Osteocyte (in vitro differentiated cells): ENCODE measurements around the gene CELA2A. TPM values are rescaled to one million over a fixed set of nuclear protein-coding genes. Genes with fewer than 3 reads are reported as not detected.
"Not testable (repeated sequence)": the region's sequence is repeated elsewhere in the genome, so short reads cannot be mapped to it uniquely, and the experiment has no call there.

Source experiments
- DNase-seq: peaks from one replicate; pipeline ENCODE4 v3.0.0; 2021; ENCODE audit warnings: mixed read lengths; ENCODE audit not compliant: unreplicated experiment; ENCODE audit errors: extremely low spot score
- H3K27ac Mint-ChIP-seq: one replicate; pipeline ENCODE4 v1.8.0; 2021; ENCODE audit warnings: mild to moderate bottlenecking, mixed read lengths; ENCODE audit not compliant: unreplicated experiment
- H3K27me3 Mint-ChIP-seq: one replicate; pipeline ENCODE4 v1.8.0; 2021; ENCODE audit warnings: mixed read lengths; ENCODE audit not compliant: unreplicated experiment
- H3K36me3 Mint-ChIP-seq: one replicate; pipeline ENCODE4 v1.8.0; 2021; ENCODE audit warnings: mixed read lengths; ENCODE audit not compliant: unreplicated experiment
- H3K4me1 Mint-ChIP-seq: one replicate; pipeline ENCODE4 v1.8.0; 2021; ENCODE audit warnings: mixed read lengths; ENCODE audit not compliant: unreplicated experiment
- H3K4me3 Mint-ChIP-seq: one replicate; pipeline ENCODE4 v1.8.0; 2021; ENCODE audit warnings: mild to moderate bottlenecking, moderate library complexity, mixed read lengths; ENCODE audit not compliant: unreplicated experiment
- H3K9me3 Mint-ChIP-seq: one replicate; pipeline ENCODE4 v1.8.0; 2021; ENCODE audit warnings: mixed read lengths; ENCODE audit not compliant: unreplicated experiment
- total RNA-seq: library from RNA; stranded (reverse); gene quantifications from 2 replicates; pipeline ENCODE4 v1.2.1, GENCODE V29; 2021
- TF ChIP-seq, protein P1 (sequence below): fragments of 200-600 bp; sonication (generic); IDR thresholded peaks from 2 replicates; pipeline ENCODE4 v1.5.0; 2021; ENCODE audit warnings: antibody characterized with exemption, mild to moderate bottlenecking, moderate library complexity

Gene CELA2A
- total RNA-seq, 1 donor from 2014 or later: not detected

DNA sequence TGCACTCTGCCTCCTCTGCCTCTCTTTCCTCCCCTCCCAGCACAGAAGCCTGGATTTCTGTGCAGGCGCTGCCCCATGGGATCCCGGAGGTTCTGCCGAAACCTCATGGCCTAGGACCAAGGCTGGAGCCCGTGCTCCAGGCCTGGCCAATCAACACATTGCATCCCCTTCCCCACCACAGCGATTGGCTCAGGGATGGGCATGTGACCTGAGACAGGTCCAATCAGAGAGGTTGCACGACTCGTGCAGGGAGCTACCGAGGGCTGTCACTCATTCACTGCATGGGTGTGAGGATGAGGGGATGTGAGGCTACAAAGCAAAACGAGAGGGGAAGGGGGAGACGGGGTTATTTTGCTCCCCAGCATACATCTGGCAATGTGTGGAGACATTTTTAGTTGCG is 16.1 kb downstream of the CELA2A start:
- Mint-ChIP-seq H3K36me3 (no peaks in the 10 kb centered on the region), H3K27ac (no peak overlapping the region), H3K9me3 (no peaks in the 10 kb centered on the region), H3K4me3 (no peak overlapping the region), H3K27me3 (no peaks in the 10 kb centered on the region), H3K4me1 (no peaks in the 10 kb centered on the region)
- no peak for DNase-seq
- TF ChIP-seq, protein P1, sequence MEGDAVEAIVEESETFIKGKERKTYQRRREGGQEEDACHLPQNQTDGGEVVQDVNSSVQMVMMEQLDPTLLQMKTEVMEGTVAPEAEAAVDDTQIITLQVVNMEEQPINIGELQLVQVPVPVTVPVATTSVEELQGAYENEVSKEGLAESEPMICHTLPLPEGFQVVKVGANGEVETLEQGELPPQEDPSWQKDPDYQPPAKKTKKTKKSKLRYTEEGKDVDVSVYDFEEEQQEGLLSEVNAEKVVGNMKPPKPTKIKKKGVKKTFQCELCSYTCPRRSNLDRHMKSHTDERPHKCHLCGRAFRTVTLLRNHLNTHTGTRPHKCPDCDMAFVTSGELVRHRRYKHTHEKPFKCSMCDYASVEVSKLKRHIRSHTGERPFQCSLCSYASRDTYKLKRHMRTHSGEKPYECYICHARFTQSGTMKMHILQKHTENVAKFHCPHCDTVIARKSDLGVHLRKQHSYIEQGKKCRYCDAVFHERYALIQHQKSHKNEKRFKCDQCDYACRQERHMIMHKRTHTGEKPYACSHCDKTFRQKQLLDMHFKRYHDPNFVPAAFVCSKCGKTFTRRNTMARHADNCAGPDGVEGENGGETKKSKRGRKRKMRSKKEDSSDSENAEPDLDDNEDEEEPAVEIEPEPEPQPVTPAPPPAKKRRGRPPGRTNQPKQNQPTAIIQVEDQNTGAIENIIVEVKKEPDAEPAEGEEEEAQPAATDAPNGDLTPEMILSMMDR: no peak

DNA sequence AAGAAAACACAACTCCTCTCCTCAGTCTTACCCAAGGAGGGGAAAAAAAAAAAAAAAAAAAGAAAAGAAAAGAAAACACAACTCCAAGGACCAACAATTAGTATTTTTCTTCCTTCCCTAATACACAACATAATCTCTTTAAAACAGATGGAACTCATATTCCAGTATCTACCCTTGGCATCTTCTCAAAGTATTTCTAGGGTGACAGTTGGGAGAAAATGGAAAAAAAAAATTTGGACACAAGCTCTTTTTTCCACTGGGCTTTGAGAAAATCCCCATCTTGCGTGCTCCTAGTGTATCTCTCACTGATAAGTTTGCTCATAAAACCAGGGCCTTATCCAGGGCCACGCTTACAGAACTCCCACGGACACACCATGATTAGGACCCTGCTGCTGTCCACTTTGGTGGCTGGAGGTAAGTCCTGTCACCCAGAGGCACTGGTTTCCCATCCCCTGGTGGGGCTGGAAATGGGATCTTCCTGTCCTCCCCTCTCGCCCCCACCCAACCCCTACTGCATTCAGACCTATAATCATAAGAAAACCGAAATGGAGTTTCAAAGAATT is 19.3 kb downstream of the CELA2A start, which contains the start of gene CELA2B:
CELA2B (plus strand) TSS at position 353 of the 563 bp plus-strand sequence; CDS start at position 375, 22 bp downstream.
- Mint-ChIP-seq H3K27me3 (no peaks in the 10 kb centered on the region), H3K36me3 (no peaks in the 10 kb centered on the region), H3K4me1 (no peaks in the 10 kb centered on the region), H3K9me3 (no peaks in the 10 kb centered on the region), H3K27ac (no peak within 1 kb of the TSS), H3K4me3 (no peak within 1 kb of the TSS)
- DNase-seq: no peak
- TF ChIP-seq, protein P1: no peak

- Mint-ChIP-seq H3K4me3 (no peak overlapping the region), H3K9me3 (no peaks in the 10 kb centered on the region), H3K27ac (no peak overlapping the region), H3K4me1 (no peaks in the 10 kb centered on the region), H3K27me3 (no peaks in the 10 kb centered on the region), H3K36me3 (no peaks in the 10 kb centered on the region)
- DNase-seq: no peak
- TF ChIP-seq, protein P1: no peak
Observed at GRCh38 chr1:15476927-15477326, 20.4 kb downstream of the CELA2A start.

DNA sequence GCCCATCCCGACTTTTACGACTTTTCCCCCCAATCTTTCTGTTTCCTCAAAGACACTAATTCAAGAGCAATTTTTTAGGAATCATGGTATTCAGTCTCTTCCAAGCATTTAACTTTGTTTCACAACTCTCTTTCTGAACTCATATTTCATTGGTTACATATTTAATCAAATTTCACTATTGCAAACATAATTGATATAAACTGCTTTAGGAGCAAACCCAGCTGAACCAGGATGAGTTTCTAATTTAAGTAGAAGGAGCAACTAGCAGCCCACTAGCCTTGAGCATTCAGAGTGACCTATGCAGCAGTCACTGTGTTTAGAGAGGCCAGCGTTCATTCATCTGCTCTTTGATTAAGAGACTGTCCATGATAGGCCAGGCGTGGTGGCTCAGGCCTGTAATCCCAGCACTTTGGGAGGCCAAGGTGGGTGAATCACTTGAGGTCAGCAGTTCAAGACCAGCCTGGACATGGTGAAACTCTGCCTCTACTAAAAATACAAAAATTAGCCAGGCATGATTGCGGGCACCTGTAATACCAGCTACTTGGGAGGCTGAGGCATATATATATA is 21.2 kb downstream of the CELA2A start:
- Mint-ChIP-seq H3K4me1 (no peaks in the 10 kb centered on the region), H3K27me3 (no peaks in the 10 kb centered on the region), H3K27ac (no peak overlapping the region), H3K4me3 (no peak overlapping the region), H3K36me3 (no peaks in the 10 kb centered on the region), H3K9me3 (no peaks in the 10 kb centered on the region)
- no peak for DNase-seq
- TF ChIP-seq, protein P1: no peak

GRCh38 chr1:15479654-15480347 is 23.3 kb downstream of the CELA2A start:
- Mint-ChIP-seq H3K36me3 (no peaks in the 10 kb centered on the region), H3K27me3 (no peaks in the 10 kb centered on the region), H3K9me3 (no peaks in the 10 kb centered on the region), H3K27ac (no peak overlapping the region), H3K4me3 (no peak overlapping the region), H3K4me1 (no peaks in the 10 kb centered on the region)
- DNase-seq: no peak
- TF ChIP-seq, protein P1: no peak

- not testable (repeated sequence) for H3K9me3 Mint-ChIP-seq
Observed at GRCh38 chr1:15482455-15482854, 25.9 kb downstream of the CELA2A start.

DNA sequence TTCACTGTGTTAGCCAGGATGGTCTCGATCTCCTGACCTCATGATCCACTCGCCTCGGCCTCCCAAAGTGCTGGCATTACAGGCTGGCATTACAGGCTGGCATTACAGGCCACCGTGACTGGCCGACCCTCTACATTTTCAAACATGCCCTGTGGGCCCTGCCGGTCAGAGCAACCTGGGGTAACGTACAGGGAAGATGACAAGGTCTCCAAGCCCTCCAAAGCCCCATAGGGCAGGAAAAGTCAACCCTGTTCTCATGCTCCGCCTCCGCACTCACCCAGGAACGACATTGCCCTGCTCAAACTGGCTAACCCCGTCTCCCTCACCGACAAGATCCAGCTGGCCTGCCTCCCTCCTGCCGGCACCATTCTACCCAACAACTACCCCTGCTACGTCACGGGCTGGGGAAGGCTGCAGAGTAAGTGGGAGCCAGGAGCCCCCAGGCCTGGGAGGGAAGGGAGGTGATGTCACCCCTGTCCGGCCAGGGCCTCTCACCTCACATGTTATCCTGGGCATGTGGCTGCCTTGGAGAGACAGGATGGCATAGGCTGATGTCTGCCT is 26.5 kb downstream of the CELA2A start:
- not testable (repeated sequence) for H3K27me3 Mint-ChIP-seq, H3K36me3 Mint-ChIP-seq, H3K4me3 Mint-ChIP-seq, H3K4me1 Mint-ChIP-seq, H3K27ac Mint-ChIP-seq, DNase-seq, H3K9me3 Mint-ChIP-seq

More at GRCh38 chr1:15482455-15482854, 25.9 kb downstream of the CELA2A start:
- H3K4me3 Mint-ChIP-seq, H3K27me3 Mint-ChIP-seq, DNase-seq, H3K36me3 Mint-ChIP-seq, H3K4me1 Mint-ChIP-seq, H3K27ac Mint-ChIP-seq: not testable (repeated sequence)
